KBM-7 (cell line): ENCODE results near the gene DSCAML1.

Experiments used
- DNase-seq: peaks from one replicate; pipeline ENCODE4 v3.0.0-alpha.2; 2015
- in situ Hi-C: fragments of 300-500 bp; cut with MboI; formaldehyde crosslinking; loops from 2 replicates; pipeline ENCODE4 v1.14.3; 2020; ENCODE audit warnings: low sequenced_read_pairs, low pct_unique_long_range_greater_than_20kb, mixed read lengths

Gene DSCAML1

GRCh38 chr11:117535201-117535849, 261.7 kb downstream of the DSCAML1 start:
- DNase-seq: no peak
- in situ Hi-C loops: no loop called here

GRCh38 chr11:117532568-117532967, 264.4 kb downstream of the DSCAML1 start:
- in situ Hi-C loops: no loop called here
- no peak for DNase-seq

- DNase-seq: no peak
- in situ Hi-C loops: no loop called here
Observed at GRCh38 chr11:117529816-117530215, 267.2 kb downstream of the DSCAML1 start.

DNA sequence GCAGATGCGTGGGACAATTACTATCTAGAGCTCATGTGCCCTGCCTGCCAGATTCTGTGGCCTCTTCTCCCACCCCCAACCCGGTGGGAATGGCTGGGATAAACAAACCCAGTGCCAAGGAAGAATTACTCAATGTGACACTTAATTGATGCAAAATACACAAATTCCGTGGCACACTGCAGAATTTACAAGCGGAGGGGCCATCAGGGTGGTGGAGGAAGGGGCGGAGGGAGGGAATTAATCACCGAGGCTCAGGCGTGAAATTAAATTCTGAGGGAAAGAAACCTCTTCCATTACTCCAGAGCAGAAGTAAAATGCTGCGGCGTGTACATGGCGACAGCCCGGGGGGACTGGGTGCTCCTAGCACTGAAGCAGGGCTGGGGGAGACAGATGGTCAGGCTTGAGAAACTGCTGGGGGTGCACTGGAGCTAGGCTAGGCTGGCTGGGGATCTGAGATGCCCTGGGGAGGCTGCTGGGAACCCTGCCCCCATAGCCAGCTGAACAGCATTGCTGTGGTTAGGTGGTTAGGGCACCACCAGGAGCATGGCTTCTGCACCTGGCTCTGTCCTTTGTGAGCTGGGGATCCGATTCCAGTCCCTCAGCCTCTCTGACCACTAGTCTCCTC, 268.8 kb downstream of the DSCAML1 start:
- no peak for DNase-seq
- in situ Hi-C loops: no loop called here

- no peak for DNase-seq
- in situ Hi-C loops: no loop called here
Observed at GRCh38 chr11:117527271-117527670, 269.7 kb downstream of the DSCAML1 start.

DNA sequence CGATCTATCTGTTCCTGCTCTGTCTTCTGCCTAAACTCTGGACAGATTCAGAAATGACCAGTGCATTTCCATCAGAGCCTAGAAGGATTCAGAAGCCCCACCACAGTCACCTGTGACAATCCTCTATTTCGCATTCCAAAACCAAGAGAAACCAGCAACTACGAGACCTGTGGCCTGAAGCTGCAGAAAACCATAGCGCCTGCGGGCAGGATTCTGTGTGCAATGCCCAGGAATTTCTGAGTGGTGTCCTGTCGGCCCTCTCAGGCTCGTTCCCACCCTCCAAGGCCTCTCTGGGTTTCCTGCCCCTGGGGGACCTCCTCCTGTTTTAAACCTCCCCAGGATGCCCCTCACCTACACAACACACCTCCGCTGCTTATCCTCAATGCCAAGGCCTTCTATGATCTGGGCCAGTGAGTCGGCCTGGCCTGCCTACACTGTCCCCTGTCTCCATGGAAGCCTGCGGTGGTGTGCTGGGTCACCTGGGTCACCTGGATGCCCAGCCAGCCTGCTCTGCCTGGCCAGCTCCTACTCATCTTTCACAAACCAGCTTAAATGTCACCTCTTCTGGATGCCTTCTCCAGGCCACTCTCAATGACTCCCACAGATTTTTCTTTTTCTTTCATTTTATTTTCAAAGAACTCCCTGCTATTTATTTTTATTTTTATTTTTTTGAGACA, 271.0 kb downstream of the DSCAML1 start:
- no peak for DNase-seq
- in situ Hi-C loops: no loop called here

DNA sequence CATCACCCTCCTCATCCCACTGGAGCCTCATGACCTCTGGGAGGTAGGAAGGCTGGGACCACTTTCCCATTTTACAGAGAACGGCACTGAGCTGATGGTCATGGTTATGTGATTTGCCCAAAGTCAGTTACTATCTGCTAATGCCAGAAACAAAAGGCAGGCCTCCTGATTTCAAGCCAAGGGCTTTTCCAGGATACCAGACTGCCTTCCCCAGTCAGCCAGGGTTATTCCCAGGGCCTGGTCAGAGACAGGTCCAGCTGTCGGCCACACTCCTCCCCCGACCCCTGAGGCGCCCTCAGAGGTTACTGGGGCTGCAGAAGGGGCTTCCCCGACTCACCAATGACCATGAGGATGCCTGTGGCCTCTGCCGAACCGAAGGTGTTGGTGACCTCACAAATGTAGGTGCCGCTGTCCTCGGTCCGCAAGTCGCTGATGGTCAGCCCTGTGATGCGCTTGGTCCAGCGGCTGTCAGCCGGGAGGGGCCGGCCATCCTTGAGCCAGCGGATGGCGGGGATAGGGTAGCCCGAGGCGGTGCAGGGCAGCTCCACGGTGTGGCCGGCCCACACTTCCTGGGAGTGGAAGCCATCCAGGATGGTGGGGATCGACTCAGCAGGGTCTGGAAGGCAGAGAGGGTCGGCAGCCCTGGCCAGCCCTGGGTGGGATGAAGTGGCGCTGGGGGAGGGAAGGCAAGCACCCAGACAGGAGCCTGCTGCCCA, 272.4 kb downstream of the DSCAML1 start:
- in situ Hi-C loops: no loop called here
- no peak for DNase-seq

DNA sequence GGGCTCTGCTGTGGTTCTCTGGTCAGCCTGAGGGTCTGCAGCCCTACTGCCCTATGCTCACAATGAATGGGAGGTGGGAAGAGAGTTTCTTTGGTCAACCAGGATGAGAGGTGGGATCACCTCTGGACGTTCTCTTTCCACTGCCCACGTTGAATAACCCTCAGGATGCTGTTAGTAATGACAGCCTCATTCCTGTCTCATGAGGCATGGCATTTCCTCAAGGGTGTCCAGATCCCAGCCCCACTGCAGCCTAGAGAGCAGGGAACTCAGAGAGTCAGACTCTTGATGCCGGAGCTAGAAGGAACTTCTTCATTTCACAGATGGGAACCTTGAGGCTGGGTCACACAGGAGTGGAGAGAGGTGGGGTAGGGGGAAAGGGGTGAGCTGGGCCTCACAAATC, 273.3 kb downstream of the DSCAML1 start:
- no peak for DNase-seq
- in situ Hi-C loops: no loop called here

- in situ Hi-C loops: no loop called here
- DNase-seq: no peak
Observed at GRCh38 chr11:117521974-117522373, 275.0 kb downstream of the DSCAML1 start.

- in situ Hi-C loops: no loop called here
- no peak for DNase-seq
Observed at GRCh38 chr11:117520966-117521365, 276.1 kb downstream of the DSCAML1 start.

DNA sequence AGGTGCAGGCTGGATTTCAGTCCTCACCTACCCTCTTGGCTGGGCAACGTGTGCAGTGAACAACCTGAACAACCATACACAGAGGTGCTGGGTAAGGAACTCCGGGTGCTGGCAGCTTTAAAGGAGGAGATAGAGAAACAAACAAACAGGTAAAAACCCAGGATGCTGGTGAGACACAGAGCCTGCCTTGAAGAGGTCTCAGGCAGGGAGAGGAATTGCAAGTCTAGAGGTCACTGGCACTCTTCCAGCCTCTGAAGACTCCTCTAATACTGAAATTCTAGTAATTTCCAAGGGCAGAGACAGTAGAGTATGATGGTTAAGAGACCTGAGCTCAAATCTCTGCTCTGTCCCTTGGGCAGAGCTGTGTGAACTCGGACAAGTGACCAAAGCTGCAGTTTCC, 276.8 kb downstream of the DSCAML1 start:
- no peak for DNase-seq
- in situ Hi-C loops: no loop called here

- no peak for DNase-seq
- in situ Hi-C loops: no loop called here
Observed at GRCh38 chr11:117519590-117519989, 277.4 kb downstream of the DSCAML1 start.

DNA sequence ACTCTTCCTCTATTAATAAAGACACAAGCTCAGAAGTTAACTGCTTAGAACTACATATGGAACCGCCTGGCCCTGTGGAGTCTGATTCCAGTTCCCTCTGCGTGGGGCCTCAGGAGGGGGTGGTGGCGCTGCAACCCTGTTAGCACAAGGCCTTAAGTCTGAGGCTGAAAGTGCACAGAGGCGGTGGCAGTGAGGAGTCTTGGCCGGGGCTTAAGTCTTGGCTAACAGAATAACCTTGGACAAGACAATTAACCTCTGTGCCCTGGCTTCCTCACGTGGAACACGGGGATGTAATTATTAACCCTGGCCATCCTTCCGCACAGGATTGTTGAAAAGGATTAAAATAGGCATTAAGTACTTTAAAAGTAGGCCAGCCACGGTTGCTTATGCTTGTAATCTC, 277.8 kb downstream of the DSCAML1 start:
- no peak for DNase-seq

GRCh38 chr11:117518455-117518854, 278.6 kb downstream of the DSCAML1 start:
- in situ Hi-C loops: no loop called here
- DNase-seq: no peak

More for the DNA sequence above, 277.8 kb downstream of the DSCAML1 start:
- in situ Hi-C loops: no loop called here

GRCh38 chr11:117517097-117517496, 279.9 kb downstream of the DSCAML1 start:
- in situ Hi-C loops: no loop called here

GRCh38 chr11:117515892-117516787, 280.9 kb downstream of the DSCAML1 start:
- in situ Hi-C loops: no loop called here
- no peak for DNase-seq

More at GRCh38 chr11:117517097-117517496, 279.9 kb downstream of the DSCAML1 start:
- no peak for DNase-seq

- in situ Hi-C loops: no loop called here
Observed at GRCh38 chr11:117514256-117514655, 282.8 kb downstream of the DSCAML1 start.

DNA sequence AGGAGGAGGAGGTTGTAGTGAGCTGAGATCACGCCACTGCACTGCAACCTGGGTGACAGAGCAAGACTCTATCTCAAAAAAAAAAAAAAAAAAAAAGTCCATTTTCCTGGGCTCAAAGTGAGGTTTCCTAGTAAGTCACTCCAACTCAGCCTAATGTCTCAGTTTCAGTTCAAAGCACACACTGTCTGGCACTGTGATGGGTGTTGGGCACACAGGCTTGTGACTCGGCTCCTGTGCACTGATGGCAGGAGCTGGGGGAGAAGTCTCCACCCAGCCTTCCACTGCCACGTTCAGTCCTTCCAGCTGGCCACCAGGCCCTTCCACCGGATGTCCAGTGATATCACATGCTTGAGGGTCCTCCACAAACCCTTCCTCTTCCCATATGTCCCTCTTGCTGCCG, 283.4 kb downstream of the DSCAML1 start:
- in situ Hi-C loops: no loop called here

More at GRCh38 chr11:117514256-117514655, 282.8 kb downstream of the DSCAML1 start:
- no peak for DNase-seq

More for the DNA sequence above, 283.4 kb downstream of the DSCAML1 start:
- no peak for DNase-seq
